ENCODE results near the gene CORIN. TPM values are rescaled to one million over a fixed set of nuclear protein-coding genes. Genes with fewer than 3 reads are reported as not detected.

Gene CORIN
- total and polyA plus RNA-seq, 4 donors, result 0.02 to 0.23 (median 0.15) TPM

DNA sequence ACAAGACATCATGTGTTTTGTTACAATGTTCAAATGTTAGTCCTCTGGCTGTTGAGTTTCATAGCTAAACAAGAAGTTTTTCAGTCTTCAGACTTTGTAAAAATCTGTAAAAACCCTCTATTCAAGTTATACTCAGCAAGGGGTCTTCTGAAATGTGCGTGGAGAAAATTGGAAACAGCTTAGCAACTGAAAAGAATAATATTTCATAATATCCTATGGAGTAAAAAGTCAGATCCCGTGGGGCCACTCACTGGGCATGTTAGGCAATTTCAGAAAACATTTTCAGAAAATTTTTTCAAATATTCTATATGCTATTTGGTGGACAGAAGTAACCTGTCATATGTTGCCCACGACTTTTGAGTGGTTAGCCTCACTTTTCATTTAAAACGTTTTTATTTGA lies 118.3 kb downstream of the CORIN start:
- Histone ChIP-seq H3K36me3 (ENCODE audit: control insufficient read depth in 4 of 4, insufficient read depth in 3 of 4, low read depth in 1 of 4, low read length in 3 of 4) (no peaks in the 10 kb centered on the region), H3K4me1 (ENCODE audit: control insufficient read depth in 4 of 4, insufficient read depth in 4 of 4, low read length in 3 of 4) (peaks cover 0 to 9% (median 3%) of the 10 kb centered on the region in 4 donors), H3K27me3 (ENCODE audit: control insufficient read depth in 4 of 4, insufficient read depth in 4 of 4, low read length in 3 of 4) (no peaks in the 10 kb centered on the region), H3K27ac (ENCODE audit: low read depth in 1 of 2, low read length in 2 of 2) (no peak overlapping the region), H3K4me3 (ENCODE audit: low read depth in 1 of 3, low read length in 3 of 3) (no peak overlapping the region), H3K9me3 (ENCODE audit: control insufficient read depth in 4 of 4, low read length in 3 of 4) (no peaks in the 10 kb centered on the region), H3K9ac (ENCODE audit: low read depth in 1 of 2, low read length in 2 of 2) (no peak overlapping the region)
- DNase-seq (ENCODE audit: low spot score), result no peak
- TF ChIP-seq, protein P1, sequence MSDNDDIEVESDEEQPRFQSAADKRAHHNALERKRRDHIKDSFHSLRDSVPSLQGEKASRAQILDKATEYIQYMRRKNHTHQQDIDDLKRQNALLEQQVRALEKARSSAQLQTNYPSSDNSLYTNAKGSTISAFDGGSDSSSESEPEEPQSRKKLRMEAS (IDR thresholded peaks at IDR 0.05), result no peak
- no peak for TF ChIP-seq HNF4G (IDR thresholded peaks at IDR 0.05)
- TF ChIP-seq, protein P2, sequence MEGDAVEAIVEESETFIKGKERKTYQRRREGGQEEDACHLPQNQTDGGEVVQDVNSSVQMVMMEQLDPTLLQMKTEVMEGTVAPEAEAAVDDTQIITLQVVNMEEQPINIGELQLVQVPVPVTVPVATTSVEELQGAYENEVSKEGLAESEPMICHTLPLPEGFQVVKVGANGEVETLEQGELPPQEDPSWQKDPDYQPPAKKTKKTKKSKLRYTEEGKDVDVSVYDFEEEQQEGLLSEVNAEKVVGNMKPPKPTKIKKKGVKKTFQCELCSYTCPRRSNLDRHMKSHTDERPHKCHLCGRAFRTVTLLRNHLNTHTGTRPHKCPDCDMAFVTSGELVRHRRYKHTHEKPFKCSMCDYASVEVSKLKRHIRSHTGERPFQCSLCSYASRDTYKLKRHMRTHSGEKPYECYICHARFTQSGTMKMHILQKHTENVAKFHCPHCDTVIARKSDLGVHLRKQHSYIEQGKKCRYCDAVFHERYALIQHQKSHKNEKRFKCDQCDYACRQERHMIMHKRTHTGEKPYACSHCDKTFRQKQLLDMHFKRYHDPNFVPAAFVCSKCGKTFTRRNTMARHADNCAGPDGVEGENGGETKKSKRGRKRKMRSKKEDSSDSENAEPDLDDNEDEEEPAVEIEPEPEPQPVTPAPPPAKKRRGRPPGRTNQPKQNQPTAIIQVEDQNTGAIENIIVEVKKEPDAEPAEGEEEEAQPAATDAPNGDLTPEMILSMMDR (IDR thresholded peaks at IDR 0.05; ENCODE audit: low read depth, low read length, missing input control), result no peak
- TF ChIP-seq NR2F2 (IDR thresholded peaks at IDR 0.05), result no peak
- no peak for TF ChIP-seq SP1 (IDR thresholded peaks at IDR 0.05)
- TF ChIP-seq GABPA (IDR thresholded peaks at IDR 0.05 in 1 of 2, conservative IDR thresholded peaks at IDR 0.05 in 1 of 2), result no peak
- TF ChIP-seq HNF4A (conservative IDR thresholded peaks at IDR 0.05), result no peak
- no peak for TF ChIP-seq RXRA (IDR thresholded peaks at IDR 0.05)
- no peak for TF ChIP-seq FOXA2 (IDR thresholded peaks at IDR 0.05)
- TF ChIP-seq EGR1 (IDR thresholded peaks at IDR 0.05; ENCODE audit: low read depth in 2 of 2), result no peak
- TF ChIP-seq JUND (IDR thresholded peaks at IDR 0.05), result no peak
- WGBS, result 87% methylated on average over 4 of the region's 4 CpGs

- Histone ChIP-seq H3K36me3 (ENCODE audit: control insufficient read depth in 4 of 4, insufficient read depth in 3 of 4, low read depth in 1 of 4, low read length in 3 of 4) (no peaks in the 10 kb centered on the region), H3K9me3 (ENCODE audit: control insufficient read depth in 4 of 4, low read length in 3 of 4) (no peaks in the 10 kb centered on the region), H3K27ac (ENCODE audit: low read depth in 1 of 2, low read length in 2 of 2) (no peak overlapping the region), H3K4me1 (ENCODE audit: control insufficient read depth in 4 of 4, insufficient read depth in 4 of 4, low read length in 3 of 4) (peaks cover 0 to 9% (median 4%) of the 10 kb centered on the region in 4 donors), H3K4me3 (ENCODE audit: low read depth in 1 of 3, low read length in 3 of 3) (no peak overlapping the region), H3K27me3 (ENCODE audit: control insufficient read depth in 4 of 4, insufficient read depth in 4 of 4, low read length in 3 of 4) (no peaks in the 10 kb centered on the region), H3K9ac (ENCODE audit: low read depth in 1 of 2, low read length in 2 of 2) (no peak overlapping the region)
- TF ChIP-seq RXRA (IDR thresholded peaks at IDR 0.05) (no peak), HNF4G (IDR thresholded peaks at IDR 0.05) (no peak)
- DNase-seq (ENCODE audit: low spot score), result no peak
- WGBS, result 92% methylated on average over 2 of the region's 2 CpGs
Observed at GRCh38 chr4:47718696-47719095, 119.2 kb downstream of the CORIN start.

DNA sequence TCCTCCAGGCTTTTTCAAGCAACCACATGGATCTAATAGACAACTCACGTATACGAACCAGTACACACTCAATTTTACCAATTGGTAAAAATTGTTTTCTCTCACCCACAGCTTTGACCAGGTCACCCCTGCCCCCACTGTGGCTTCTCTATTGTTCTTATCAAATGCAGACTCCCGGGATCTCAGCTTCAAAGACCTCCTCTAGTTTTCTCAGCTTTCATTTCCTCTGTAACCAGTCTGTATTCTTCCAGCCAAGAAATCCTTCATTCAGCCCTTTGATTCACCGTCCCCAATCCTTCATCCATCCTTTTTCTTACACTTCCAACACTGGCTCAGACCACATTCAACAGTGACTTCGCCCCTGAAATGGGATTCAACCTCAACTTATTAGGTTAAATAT lies 120.7 kb downstream of the CORIN start:
- Histone ChIP-seq H3K27me3 (ENCODE audit: control insufficient read depth in 4 of 4, insufficient read depth in 4 of 4, low read length in 3 of 4) (no peaks in the 10 kb centered on the region), H3K27ac (ENCODE audit: low read depth in 1 of 2, low read length in 2 of 2) (no peak overlapping the region), H3K36me3 (ENCODE audit: control insufficient read depth in 4 of 4, insufficient read depth in 3 of 4, low read depth in 1 of 4, low read length in 3 of 4) (no peaks in the 10 kb centered on the region), H3K4me1 (ENCODE audit: control insufficient read depth in 4 of 4, insufficient read depth in 4 of 4, low read length in 3 of 4) (peaks cover 0 to 9% (median 4%) of the 10 kb centered on the region in 4 donors), H3K9me3 (ENCODE audit: control insufficient read depth in 4 of 4, low read length in 3 of 4) (no peaks in the 10 kb centered on the region), H3K9ac (ENCODE audit: low read depth in 1 of 2, low read length in 2 of 2) (no peak overlapping the region), H3K4me3 (ENCODE audit: low read depth in 1 of 3, low read length in 3 of 3) (no peak overlapping the region)
- TF ChIP-seq FOXA2 (IDR thresholded peaks at IDR 0.05) (no peak), GABPA (IDR thresholded peaks at IDR 0.05 in 1 of 2, conservative IDR thresholded peaks at IDR 0.05 in 1 of 2) (no peak), HNF4A (conservative IDR thresholded peaks at IDR 0.05) (no peak), HNF4G (IDR thresholded peaks at IDR 0.05) (no peak), JUND (IDR thresholded peaks at IDR 0.05) (no peak), EGR1 (IDR thresholded peaks at IDR 0.05; ENCODE audit: low read depth in 2 of 2) (no peak), TAF1 (conservative IDR thresholded peaks at IDR 0.05) (no peak), SP1 (IDR thresholded peaks at IDR 0.05) (no peak), YY1 (IDR thresholded peaks at IDR 0.05) (no peak), FOXA1 (IDR thresholded peaks at IDR 0.05) (no peak), RAD21 (IDR thresholded peaks at IDR 0.05) (no peak)
- TF ChIP-seq, protein P1 (IDR thresholded peaks at IDR 0.05), result no peak
- DNase-seq (ENCODE audit: low spot score), result no peak
- WGBS, result 81% methylated on average over 5 of the region's 5 CpGs
